GM12878 (cell line): ENCODE results near the gene SH3D19. TPM values are rescaled to one million over a fixed set of nuclear protein-coding genes. Genes with fewer than 3 reads are reported as not detected.

ENCODE experiments used
- ATAC-seq: fragments of 200-7000 bp; cut with Tn5 transposase; 3 replicates; pipeline ENCODE4 v1.9.1; 2020; ENCODE audit warnings: mild to moderate bottlenecking, moderate library complexity
- BruUV-seq: library from RNA; stranded (reverse); fragments of 400-500 nt; replicated peaks from 2 replicates; lab custom pipeline; 2021; lab: Mats Ljungman, UMichigan
- CTCF ChIA-PET: fragments of 300-600 bp; sonication (Branson Sonifier 250); formaldehyde crosslinking; extraction: SDS; loops from one replicate; lab custom pipeline; 2021; ENCODE audit warnings: inconsistent platforms; lab: Yijun Ruan, JAX
- POLR2A ChIA-PET: fragments of 350-600 bp; formaldehyde crosslinking; extraction: SDS; loops from one replicate; lab custom pipeline; 2021; ENCODE audit warnings: inconsistent platforms; lab: Charles Lee
- RAD21 ChIA-PET: fragments of 300-600 bp; sonication (Branson Sonifier 250); formaldehyde crosslinking; loops from one replicate; lab custom pipeline; 2023; ENCODE audit warnings: antibody characterized with exemption; ENCODE audit not compliant: unreplicated experiment; lab: Charles Lee
- SMC1A ChIA-PET: fragments of 300-600 bp; sonication (Branson Sonifier 250); formaldehyde crosslinking; loops from one replicate; lab custom pipeline; 2023; ENCODE audit not compliant: unreplicated experiment, uncharacterized antibody; lab: Charles Lee
- DNase-seq: peaks from one replicate; pipeline ENCODE4 v3.0.0-alpha.2; 2011; ENCODE audit warnings: low read depth, low spot score
- FAIRE-seq: peaks from 3 replicates; lab custom pipeline; 2011; peaks lifted over from hg19 to GRCh38; lab: Jason Lieb, UNC
- H2AFZ ChIP-seq: 2 replicates; pipeline ENCODE4 v1.6.0; 2011; ENCODE audit warnings: low read depth, low read length, control low read depth; ENCODE audit not compliant: control insufficient read depth
- H3K27ac ChIP-seq: 2 replicates; pipeline ENCODE4 v1.5.1; 2011; ENCODE audit warnings: control low read depth; ENCODE audit not compliant: control insufficient read depth, insufficient read depth
- H3K27me3 ChIP-seq, 2 experiments: replicated peaks in 1 of 2; 2 replicates each; pipeline versions ENCODE4 v1.6.0 to v1.6.1; 2011; ENCODE audit warnings: low read length in 1 of 2; ENCODE audit not compliant: control insufficient read depth in 2 of 2, insufficient read depth in 2 of 2
- H3K36me3 ChIP-seq, 2 experiments: 2 replicates each; pipeline ENCODE4 v1.5.1; 2011; ENCODE audit warnings: low read length in 1 of 2; ENCODE audit not compliant: control insufficient read depth in 2 of 2, insufficient read depth in 2 of 2
- H3K4me1 ChIP-seq: 2 replicates; pipeline ENCODE4 v1.6.1; 2011; ENCODE audit warnings: mild to moderate bottlenecking, low read length, moderate library complexity, mixed read lengths; ENCODE audit not compliant: control insufficient read depth, insufficient read depth
- H3K4me2 ChIP-seq: 2 replicates; pipeline ENCODE4 v1.6.0; 2011; ENCODE audit warnings: control low read depth; ENCODE audit not compliant: control insufficient read depth, insufficient read depth
- H3K4me3 ChIP-seq: fragments of 200-600 bp; sonication (generic); 2 replicates; pipeline ENCODE4 v1.5.1; 2016
- H3K79me2 ChIP-seq: 2 replicates; pipeline ENCODE4 v1.6.0; 2011; ENCODE audit warnings: low read length; ENCODE audit not compliant: control insufficient read depth, insufficient read depth
- H3K9ac ChIP-seq: 2 replicates; pipeline ENCODE4 v1.8.0; 2011; ENCODE audit warnings: low read length, control low read depth, mixed read lengths; ENCODE audit not compliant: control insufficient read depth, insufficient read depth
- H3K9me3 ChIP-seq: replicated peaks from 3 replicates; pipeline ENCODE4 v1.5.1; 2011; ENCODE audit warnings: mild to moderate bottlenecking, low read length; ENCODE audit not compliant: control insufficient read depth, insufficient read depth
- H4K20me1 ChIP-seq: 2 replicates; pipeline ENCODE4 v1.6.0; 2011; ENCODE audit not compliant: control insufficient read depth, insufficient read depth
- ATF3 ChIP-seq: IDR thresholded peaks from 2 replicates; pipeline ENCODE4 v1.6.1; 2011; ENCODE audit warnings: low read depth, mild to moderate bottlenecking, low read length, moderate library complexity, borderline replicate concordance; ENCODE audit errors: extremely low read depth
- FOXM1 ChIP-seq: IDR thresholded peaks from 2 replicates; pipeline ENCODE4 v1.6.1; 2012; ENCODE audit warnings: low read depth, mild to moderate bottlenecking, inconsistent platforms, low read length, moderate library complexity
- MTA3 ChIP-seq: IDR thresholded peaks from 2 replicates; pipeline ENCODE4 v1.6.1; 2012; ENCODE audit warnings: low read length, inconsistent platforms, borderline replicate concordance
- WRNIP1 ChIP-seq: IDR thresholded peaks from 2 replicates; pipeline ENCODE4 v1.6.1; 2011; ENCODE audit warnings: low read depth, low read length, improper control_type of control experiment, borderline replicate concordance
- ZBTB11 ChIP-seq: fragments of 450-650 bp; formaldehyde crosslinking; IDR thresholded peaks from 2 replicates; pipeline ENCODE4 v1.5.0; 2022; ENCODE audit warnings: mild to moderate bottlenecking, missing genetic modification characterization
- WGBS: methylation state at CpG from one replicate; pipeline ENCODE4 v1.1.6; 2016; ENCODE audit warnings: low lambda C conversion rate; ENCODE audit not compliant: insufficient replicate concordance, insufficient coverage; ENCODE audit errors: missing lambda C conversion rate; 5-methylcytosine and 5-hydroxymethylcytosine counted together
- in situ Hi-C: fragments of 300-500 bp; cut with MboI; formaldehyde crosslinking; loops from 9 replicates; pipeline ENCODE4 v1.14.3; 2018; ENCODE audit warnings: mixed read lengths
- intact Hi-C: fragments of 100-400 bp; cut with micrococcal nuclease; formaldehyde crosslinking; loops from one replicate; pipeline ENCODE4 v1.14.2; 2022; ENCODE audit not compliant: unreplicated experiment
- polyA plus RNA-seq, 11 experiments: library from polyadenylated mRNA; depleted of rRNA in 4 of 11; unstranded in 6 of 11; stranded (reverse) in 5 of 11; fragments of >200 nt; fragmentation: Nextera tagmentation in 4 of 11; fragmentation: Illumina TruSeq in 1 of 11; extraction: Ambion mirVana in 4 of 11; extraction: Trizol in 1 of 11; gene quantifications; 1 replicate in 1 of 11; 2 replicates in 10 of 11; pipeline versions ENCODE4 v1.2.1 to v1.2.3, GENCODE V29; 2011 to 2016; ENCODE audit warnings: inconsistent platforms in 2 of 11, missing spikeins in 2 of 11, low read depth in 1 of 11
- total RNA-seq, 4 experiments: library from RNA; depleted of rRNA in 3 of 4; stranded (reverse); fragments of >200 nt in 3 of 4; fragmentation: Illumina TruSeq in 1 of 4; extraction: Trizol in 1 of 4; gene quantifications; 2 replicates each; pipeline versions ENCODE4 v1.2.1 to v1.2.3, GENCODE V29; 2013 to 2021

SH3D19 gene
- total and polyA plus RNA-seq, 10 of the 15 experiments (the other 5 are each of a cell fraction or from before 2014, with no cell fraction given): 0.03 to 6.9 (median 0.33) TPM; not detected in 3

GRCh38 chr4:151284534-151285245 lies 40.7 kb downstream of the SH3D19 start:
- in situ Hi-C loops: no loop called here
- H2AFZ ChIP-seq: no peak overlapping the region
- FAIRE-seq (no peak), ATAC-seq (no peak), DNase-seq (no peak)
- ChIA-PET POLR2A (no interaction called here), RAD21 (no interaction called here), SMC1A (no interaction called here), CTCF (interaction anchor here (1.3 kb wide), 1 partner anchor 14 kb away, joined by 3 read pairs; no protein-coding TSS in a partner anchor)
- no peak for TF ChIP-seq MTA3
- no peak for TF ChIP-seq WRNIP1
- TF ChIP-seq ZBTB11 (CRISPR knock-in tag): no peak
- no peak for TF ChIP-seq FOXM1
- no peak for TF ChIP-seq ATF3
- no peaks in the 10 kb centered on the region for H3K79me2 ChIP-seq
- H3K9me3 ChIP-seq: no peaks in the 10 kb centered on the region
- no peaks in the 10 kb centered on the region for H4K20me1 ChIP-seq
- H3K9ac ChIP-seq: no peak overlapping the region
- intact Hi-C loops: no loop called here
- H3K36me3 ChIP-seq: no peaks in the 10 kb centered on the region
- no TSS peak for BruUV-seq
- no peaks in the 10 kb centered on the region for H3K4me1 ChIP-seq
- no peak overlapping the region for H3K4me3 ChIP-seq
- 3% methylated on average over 4 of the region's 4 CpGs for WGBS
- no peak overlapping the region for H3K27ac ChIP-seq
- H3K27me3 ChIP-seq: no peaks in the 10 kb centered on the region; a peak in 1 of 4 replicates
- no peak overlapping the region for H3K4me2 ChIP-seq
